ENCODE measurements around the gene HMGCR. TPM values are rescaled to one million over a fixed set of nuclear protein-coding genes. Genes with fewer than 3 reads are reported as not detected.

HMGCR gene
- total RNA-seq, 1 donor from 2014 or later, result 23.0 TPM

- no peak for DNase-seq (ENCODE audit: low spot score)
Observed at GRCh38 chr5:75380099-75380498, 43.1 kb downstream of the HMGCR start.

GRCh38 chr5:75381456-75381855, 44.4 kb downstream of the HMGCR start:
- DNase-seq (ENCODE audit: low spot score), result no peak

GRCh38 chr5:75384218-75384617, 47.2 kb downstream of the HMGCR start:
- no peak for DNase-seq (ENCODE audit: low spot score)

GRCh38 chr5:75387806-75388205, 50.8 kb downstream of the HMGCR start:
- DNase-seq (ENCODE audit: low spot score), result no peak

GRCh38 chr5:75389430-75389829, 52.4 kb downstream of the HMGCR start:
- DNase-seq (ENCODE audit: low spot score), result no peak

- no peak for DNase-seq (ENCODE audit: low spot score)
Observed at GRCh38 chr5:75395277-75395676, 58.3 kb downstream of the HMGCR start.

GRCh38 chr5:75405296-75405695, 68.3 kb downstream of the HMGCR start:
- DNase-seq (ENCODE audit: low spot score), result no peak

Other genes with a start within 250 kb of the HMGCR start
- 0.13 TPM for gene ANKRD31, start 100.3 kb upstream of the HMGCR start, total RNA-seq
- 83.0 TPM for gene CERT1, start 174.4 kb downstream of the HMGCR start, total RNA-seq
- 35.9 TPM for gene POLK, start 174.7 kb downstream of the HMGCR start, total RNA-seq

Data from mesenteric fat pad (tissue), 1 donor.